Measurements from ENCODE around the gene THEMIS2.

GRCh38 chr1:27887215-27888021, 15.1 kb downstream of the THEMIS2 start:
- no peak for TF ChIP-seq EZH2 (optimal IDR thresholded peaks at IDR 0.05; ENCODE audit: low read depth, low read length)
- TF ChIP-seq, protein P1, sequence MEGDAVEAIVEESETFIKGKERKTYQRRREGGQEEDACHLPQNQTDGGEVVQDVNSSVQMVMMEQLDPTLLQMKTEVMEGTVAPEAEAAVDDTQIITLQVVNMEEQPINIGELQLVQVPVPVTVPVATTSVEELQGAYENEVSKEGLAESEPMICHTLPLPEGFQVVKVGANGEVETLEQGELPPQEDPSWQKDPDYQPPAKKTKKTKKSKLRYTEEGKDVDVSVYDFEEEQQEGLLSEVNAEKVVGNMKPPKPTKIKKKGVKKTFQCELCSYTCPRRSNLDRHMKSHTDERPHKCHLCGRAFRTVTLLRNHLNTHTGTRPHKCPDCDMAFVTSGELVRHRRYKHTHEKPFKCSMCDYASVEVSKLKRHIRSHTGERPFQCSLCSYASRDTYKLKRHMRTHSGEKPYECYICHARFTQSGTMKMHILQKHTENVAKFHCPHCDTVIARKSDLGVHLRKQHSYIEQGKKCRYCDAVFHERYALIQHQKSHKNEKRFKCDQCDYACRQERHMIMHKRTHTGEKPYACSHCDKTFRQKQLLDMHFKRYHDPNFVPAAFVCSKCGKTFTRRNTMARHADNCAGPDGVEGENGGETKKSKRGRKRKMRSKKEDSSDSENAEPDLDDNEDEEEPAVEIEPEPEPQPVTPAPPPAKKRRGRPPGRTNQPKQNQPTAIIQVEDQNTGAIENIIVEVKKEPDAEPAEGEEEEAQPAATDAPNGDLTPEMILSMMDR (IDR thresholded peaks at IDR 0.05; ENCODE audit: low read length): no peak
